GM13977 (cell line): ENCODE data around the gene DGKE.

ENCODE experiments used
- DNase-seq: peaks from one replicate; pipeline ENCODE4 v3.0.0; 2012; ENCODE audit warnings: low spot score
- in situ Hi-C: fragments of 300-500 bp; cut with MboI; formaldehyde crosslinking; loops from one replicate; pipeline ENCODE4 v1.12.0; 2022; ENCODE audit warnings: low sequenced_read_pairs, low pct_unique_long_range_greater_than_20kb, mixed read lengths, inconsistent platforms; ENCODE audit not compliant: unreplicated experiment
- TF ChIP-seq, protein P1 (sequence below): IDR thresholded peaks from 2 replicates; pipeline ENCODE4 v1.5.1; 2012; ENCODE audit warnings: mild to moderate bottlenecking, control low read depth; ENCODE audit not compliant: insufficient read depth; ENCODE audit errors: extremely low read depth, missing control alignments

The DGKE gene

DNA sequence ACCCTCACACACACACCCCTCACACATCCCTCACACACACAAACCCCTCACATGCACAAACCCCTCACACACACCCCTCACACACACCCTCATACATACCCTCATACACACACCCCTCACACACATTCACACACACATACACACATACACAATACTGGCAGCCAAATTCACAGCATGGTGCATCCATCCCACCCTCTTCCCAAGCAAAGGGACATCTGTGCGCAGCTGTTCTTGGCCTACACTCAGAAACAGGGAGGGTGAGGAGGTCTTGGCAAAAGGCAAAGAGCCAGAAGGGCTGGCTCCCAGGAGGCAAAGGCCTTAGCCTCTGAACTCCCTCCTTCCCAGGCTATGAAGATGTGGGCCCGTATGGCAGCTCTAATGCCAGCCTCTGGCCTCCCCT is 23.6 kb upstream of the DGKE start:
- TF ChIP-seq, protein P1, sequence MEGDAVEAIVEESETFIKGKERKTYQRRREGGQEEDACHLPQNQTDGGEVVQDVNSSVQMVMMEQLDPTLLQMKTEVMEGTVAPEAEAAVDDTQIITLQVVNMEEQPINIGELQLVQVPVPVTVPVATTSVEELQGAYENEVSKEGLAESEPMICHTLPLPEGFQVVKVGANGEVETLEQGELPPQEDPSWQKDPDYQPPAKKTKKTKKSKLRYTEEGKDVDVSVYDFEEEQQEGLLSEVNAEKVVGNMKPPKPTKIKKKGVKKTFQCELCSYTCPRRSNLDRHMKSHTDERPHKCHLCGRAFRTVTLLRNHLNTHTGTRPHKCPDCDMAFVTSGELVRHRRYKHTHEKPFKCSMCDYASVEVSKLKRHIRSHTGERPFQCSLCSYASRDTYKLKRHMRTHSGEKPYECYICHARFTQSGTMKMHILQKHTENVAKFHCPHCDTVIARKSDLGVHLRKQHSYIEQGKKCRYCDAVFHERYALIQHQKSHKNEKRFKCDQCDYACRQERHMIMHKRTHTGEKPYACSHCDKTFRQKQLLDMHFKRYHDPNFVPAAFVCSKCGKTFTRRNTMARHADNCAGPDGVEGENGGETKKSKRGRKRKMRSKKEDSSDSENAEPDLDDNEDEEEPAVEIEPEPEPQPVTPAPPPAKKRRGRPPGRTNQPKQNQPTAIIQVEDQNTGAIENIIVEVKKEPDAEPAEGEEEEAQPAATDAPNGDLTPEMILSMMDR = no peak
- DNase-seq = no peak
- in situ Hi-C loops = no loop called here

DNA sequence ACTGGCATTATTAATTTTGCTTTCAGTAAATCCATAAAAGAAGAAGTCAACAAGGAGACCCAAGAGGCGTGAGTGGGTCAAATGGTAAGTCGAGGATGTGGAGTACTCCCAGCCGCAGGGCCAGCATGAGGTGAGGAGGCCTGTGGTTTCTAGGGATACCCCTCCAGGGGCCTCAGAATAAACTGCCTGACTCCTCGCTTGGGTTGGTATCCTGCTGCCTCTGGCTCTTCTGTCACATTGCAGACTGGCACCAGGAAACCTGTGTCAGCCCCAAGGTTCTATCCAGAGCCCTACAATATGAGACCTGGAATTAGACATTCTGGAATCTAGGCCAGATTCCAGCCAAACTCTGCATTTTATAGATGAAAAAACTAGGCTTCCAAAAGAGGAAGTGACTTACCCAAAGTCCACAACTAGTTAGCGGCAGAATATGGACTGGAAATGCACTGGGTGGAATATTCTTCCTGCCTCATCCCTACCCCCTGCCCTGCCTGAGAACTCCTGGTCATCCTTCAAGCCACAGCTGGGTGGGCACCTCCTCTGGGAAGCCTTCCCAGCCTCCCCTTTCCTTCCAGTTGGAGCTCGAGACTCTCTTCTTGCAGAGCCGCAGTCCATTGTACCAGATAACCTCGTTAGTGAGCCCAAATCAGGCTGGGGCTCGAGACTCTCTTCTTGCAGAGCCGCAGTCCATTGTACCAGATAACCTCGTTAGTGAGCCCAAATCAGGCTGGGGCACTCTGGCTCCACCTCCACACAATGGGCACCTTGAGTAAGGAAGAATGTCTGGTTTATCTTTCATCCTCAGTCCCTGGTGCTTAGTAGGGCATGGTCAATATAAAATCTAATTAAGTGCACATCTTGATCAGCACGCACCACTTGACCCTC is 22.8 kb upstream of the DGKE start:
- DNase-seq = no peak
- in situ Hi-C loops = no loop called here
- TF ChIP-seq, protein P1 = no peak

DNA sequence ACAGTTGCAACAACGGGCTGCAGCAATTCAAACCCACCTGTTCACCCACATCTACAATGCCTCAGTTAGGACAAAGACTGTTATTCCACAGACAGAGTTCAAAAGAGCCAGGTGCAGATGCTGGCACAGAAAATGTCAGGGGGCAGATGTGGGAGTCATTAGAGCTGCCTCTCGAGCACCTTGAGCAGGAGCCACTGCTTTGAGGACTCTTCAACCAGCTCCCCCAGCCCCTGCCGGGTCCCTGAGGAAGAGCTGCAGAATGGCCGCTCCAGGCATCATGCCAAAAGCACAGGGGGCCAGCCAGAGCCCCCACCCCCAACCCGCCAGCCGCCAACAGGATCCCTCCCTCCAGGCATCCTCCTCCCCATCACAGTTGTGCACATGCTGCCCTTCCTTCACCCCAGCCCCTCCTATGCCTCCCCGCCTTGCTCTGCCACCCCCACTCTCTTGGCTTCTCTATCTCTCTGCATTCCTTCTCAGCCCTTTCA is 21.0 kb upstream of the DGKE start:
- in situ Hi-C loops = no loop called here

DNA sequence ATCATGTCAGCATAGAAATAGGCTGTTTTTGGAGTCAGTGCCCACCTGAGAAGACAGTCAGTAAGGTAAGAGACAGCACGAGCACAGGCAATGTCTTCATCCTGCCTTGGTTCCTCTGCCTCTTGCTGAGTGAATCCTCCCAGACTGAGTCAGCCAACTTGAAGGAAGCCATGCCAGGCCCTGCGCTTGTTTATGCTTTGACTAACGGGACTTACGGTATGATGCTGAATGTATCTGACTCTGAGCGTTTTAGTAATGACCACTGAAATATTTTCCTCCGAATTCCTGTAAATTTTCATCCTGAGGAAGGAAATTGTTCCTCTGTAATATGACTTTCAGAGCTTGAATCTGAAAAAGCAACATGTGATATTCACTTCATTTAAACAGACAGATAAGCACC is 18.2 kb upstream of the DGKE start:
- TF ChIP-seq, protein P1 = no peak
- DNase-seq = no peak
- in situ Hi-C loops = loop anchor here (5.0 kb wide), 1 partner anchor 122 kb away; no protein-coding TSS in a partner anchor

More for the DNA sequence above, 21.0 kb upstream of the DGKE start:
- DNase-seq = no peak
- TF ChIP-seq, protein P1 = no peak

DNA sequence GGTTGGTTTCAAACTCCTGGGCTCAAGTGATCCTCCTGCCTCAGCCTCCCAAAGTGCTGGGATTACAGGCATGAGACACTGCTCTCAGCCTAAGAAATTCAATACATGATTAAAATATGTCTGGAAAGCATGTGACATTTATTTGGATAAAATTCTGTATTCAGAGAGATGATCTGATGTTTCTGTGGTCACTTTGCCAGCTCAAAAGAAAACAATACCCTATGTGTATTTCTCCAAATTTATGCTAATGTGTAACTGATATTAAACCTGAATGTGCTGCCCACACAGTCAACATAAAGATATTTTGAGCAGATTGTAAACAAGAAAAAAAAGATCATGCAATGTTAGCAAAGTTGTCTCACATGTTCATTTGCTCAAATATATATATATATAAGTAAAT is 16.9 kb upstream of the DGKE start:
- DNase-seq = no peak
- TF ChIP-seq, protein P1 = no peak
- in situ Hi-C loops = loop anchor here (5.0 kb wide), 1 partner anchor 120 kb away; no protein-coding TSS in a partner anchor

DNA sequence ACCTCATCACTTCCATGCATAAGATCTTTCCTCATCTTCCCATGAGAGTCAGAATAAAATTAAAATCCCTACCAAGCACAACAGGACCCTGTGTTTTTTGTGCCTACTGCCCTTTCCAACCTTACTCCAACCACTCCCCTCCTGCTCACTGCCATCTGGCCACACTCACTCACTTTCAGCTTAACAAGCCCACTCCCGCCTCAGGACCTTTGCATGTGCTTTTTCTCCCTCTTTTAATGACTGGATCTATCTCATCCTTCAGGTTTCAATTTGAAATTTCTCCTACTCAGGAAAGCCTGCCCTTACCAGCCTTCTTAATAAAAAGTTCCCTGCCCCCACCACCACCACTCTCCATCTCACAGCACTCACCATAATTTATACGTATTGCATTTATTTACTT is 14.9 kb upstream of the DGKE start:
- TF ChIP-seq, protein P1 = no peak
- no peak for DNase-seq
- in situ Hi-C loops = loop anchor here (5.0 kb wide), 1 partner anchor 118 kb away; no protein-coding TSS in a partner anchor
